ENCODE measurements around the gene PEX10.
A peak's percentile ranks its signal among the peaks of the same experiment; 100 is the strongest.

PEX10 gene

DNA sequence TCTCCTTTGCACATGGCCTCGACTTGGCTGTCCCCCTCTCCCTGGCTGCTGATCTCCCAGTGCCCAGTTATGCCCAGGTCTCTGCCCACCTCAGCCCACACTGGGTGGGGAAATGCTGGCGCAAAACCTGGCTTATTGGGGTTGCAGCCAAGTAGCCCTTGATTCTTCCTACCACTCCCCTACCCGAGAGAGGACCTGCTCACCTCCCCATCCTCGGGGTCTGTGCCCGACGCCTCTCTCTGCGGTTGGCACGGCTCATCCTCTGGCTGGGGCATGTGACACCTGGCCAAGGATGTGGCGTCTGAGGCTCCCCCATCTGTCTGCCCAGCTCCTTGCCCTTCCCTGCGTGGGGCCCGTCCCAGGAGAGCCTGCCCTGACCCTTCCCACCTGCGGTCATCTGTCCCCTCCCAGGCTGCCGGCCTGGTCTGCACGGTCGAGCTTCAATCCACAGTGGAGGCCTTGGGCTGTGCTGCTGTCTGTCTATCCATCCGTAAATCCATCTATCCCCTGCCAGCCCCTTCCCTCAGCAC, 6.5 kb upstream of the PEX10 start:
- no peak for DNase-seq

DNA sequence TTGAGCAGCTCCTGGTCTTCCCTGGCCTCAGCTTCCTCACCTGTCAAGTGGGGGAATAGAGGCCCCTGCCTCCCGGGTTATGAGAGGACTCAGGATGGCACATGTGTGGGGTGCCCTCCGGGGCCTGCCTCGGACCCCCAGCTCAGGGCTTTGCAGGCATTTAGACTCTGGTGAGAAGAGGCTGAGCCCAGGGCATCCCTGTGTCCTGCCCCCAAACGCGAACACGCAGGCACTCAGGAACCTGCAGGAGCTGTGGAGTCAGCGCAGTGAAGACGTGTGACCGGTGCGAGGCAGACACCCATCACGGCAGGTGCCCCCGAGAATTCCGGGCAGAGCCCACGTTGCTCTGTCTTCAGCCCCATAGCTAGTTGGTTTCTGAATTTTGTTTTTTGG, 5.5 kb upstream of the PEX10 start:
- DNase-seq = no peak

DNA sequence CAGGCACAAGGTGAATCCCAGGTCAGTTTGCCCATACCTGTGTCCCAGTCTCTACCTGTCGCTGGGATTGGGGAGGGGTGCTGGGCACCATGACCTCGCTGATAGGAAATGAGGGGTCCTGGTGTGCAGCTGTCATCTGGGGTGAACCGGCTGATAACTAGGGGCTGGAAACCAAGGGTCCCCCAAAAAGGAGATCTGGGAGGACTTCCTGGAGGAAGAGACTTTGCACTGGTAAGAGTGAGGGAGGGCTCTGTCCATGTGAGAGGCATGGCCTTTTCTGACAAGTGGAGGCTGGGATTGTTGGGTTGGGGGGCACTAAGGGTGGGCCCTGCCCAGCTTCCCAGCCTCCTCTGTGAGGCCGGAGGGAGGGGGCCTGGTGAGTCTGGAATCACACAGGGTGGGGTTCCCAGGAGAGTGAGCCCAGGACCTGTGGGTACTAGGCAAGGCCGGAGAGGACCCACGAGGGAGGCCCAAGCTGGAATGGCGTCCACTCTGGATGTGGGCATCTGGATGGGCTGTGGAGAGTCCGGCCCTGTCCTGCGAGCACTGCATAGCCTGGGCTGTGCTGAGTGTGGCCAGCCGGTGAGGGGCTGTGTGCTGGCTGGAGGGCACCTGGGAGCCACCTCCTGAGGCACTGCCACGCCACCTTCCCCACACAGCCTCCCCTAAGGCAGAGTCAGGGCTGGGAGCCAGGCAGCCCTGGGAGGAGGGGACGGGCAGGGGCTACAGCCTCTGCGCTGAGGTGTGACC, 4.9 kb upstream of the PEX10 start:
- no peak for DNase-seq

DNA sequence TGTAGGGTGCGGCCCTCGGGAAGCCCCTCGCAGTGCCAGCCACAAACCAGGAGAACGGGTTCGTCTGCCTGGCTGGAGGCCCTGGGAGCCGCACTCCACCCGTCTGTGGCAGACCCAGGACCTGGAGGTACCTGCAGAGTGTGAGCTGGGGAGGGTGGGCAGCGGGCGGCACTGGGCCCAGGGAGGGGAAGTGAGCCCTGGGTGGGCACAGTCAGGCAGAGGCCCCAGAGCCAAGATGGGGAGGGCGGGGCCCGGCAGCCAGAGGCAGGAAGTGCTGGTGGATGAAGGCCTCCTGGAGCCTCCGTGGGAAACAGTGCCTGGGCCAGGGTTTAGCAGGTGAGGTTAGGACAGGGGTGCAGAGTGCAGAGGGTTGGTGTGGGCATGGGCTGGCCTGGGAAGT, 4.0 kb upstream of the PEX10 start:
- DNase-seq = peak; percentile 59

DNA sequence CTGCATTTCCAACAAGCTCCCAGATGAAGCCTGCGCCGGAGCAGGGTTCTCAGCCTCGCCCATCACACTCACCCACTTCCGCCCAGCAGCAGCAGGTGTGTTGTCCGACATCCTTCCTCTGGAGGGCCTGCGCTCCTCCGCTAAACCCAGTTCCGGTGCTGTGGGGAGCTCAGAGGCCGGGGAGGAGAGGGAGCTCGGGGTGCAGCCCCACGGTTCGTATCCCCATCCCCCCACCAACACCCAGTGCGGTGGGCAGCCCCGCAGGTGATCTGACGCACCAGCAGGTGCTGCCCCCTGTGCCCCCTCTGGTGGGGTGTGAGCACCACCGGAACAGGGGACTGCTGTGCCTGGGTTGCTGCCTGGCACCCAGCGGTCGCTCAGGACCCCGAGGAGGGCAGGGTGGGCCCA, 3.4 kb upstream of the PEX10 start:
- peak; percentile 67 for DNase-seq

DNA sequence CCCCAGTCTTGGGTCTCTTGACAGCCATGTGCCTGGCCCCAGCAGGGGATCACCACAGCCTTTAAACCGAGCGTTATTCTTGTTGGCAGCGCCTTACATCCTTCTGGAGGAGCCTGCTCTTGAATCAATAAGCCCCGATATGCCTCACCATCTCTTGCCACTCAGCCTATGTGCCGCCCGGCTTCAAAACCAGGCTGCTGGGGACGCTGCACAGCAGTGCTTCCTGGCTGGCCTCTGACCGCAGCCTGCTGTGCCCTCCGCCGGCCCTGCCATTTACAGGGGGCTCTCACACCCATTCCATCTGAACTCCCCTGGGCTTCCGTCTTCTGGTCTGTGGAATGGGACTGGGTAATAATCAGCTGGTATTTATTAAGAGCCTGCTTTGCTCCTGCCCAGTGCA, 3.0 kb upstream of the PEX10 start:
- peak; percentile 60 for DNase-seq

DNA sequence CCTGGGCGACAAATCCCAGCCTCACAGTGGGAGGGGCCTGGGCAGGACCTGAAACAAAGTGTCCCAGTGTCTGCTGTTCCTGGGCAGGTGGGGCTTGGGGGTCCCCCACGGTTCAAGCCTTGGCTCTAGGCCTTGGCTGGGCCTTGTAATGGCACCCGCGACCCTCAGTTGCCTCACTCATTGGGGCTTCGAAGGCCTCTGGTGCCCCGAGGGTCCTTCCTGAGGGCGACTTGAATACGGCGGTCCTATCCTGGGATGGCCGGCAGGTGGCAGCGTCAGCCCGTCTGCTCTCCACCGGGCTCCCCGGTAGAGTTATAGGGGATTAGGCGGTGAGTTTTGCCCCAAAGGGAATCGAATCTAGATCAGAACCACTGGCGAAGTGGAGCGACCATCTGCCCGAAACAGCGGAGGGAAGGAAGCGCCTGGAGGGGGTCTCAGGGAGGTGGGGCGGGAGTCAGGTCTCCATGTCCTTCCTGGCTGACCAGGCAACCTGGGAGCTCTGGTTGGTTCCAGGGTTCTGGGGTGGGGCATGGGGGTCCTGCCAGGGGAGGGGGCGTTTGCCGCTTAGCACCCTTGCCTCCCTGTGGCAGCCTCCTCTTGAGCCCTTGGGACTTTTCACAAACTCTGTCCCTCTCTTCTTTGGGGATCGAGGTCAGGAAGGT, 2.1 kb upstream of the PEX10 start:
- peak; percentile 87 for DNase-seq

DNA sequence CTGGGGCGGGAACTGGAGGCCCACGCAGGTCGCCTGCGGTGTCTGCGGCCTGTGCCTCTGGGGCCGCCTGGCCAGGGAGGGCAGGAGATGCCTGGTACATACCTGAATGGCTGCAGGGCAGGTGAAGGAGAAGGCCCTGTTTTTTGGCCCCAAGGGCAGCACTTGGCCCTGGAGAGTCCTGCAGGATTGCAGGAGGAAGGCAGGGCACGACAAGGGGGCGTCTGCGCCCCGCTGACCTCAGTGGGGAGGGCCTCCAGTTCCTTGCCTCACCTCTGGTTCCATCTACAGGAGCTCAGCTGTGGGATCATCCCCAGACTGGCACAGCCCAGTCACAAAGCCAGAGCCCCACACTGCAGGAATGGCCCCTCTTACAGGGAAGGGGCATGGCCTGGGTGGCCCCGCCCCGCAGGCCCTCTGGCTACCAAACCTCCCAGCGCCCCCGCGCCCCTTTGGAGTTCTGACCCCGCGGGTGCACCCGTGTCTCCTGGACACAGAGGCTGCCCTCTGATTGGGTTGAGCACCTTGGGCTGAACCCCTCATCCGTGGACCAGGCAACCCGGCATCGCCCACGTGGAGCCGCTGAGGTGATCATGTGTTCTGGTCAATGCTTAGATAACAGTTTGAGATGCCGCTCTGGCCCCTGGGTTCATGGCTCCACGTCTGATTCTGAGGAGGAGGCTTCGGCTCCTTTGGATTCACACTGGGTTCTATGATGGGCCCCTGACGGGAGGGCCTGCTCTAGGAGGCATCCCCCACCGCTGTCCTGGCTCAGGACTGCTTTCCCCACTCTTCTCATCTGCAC, 1.3 kb upstream of the PEX10 start:
- DNase-seq = no peak

DNA sequence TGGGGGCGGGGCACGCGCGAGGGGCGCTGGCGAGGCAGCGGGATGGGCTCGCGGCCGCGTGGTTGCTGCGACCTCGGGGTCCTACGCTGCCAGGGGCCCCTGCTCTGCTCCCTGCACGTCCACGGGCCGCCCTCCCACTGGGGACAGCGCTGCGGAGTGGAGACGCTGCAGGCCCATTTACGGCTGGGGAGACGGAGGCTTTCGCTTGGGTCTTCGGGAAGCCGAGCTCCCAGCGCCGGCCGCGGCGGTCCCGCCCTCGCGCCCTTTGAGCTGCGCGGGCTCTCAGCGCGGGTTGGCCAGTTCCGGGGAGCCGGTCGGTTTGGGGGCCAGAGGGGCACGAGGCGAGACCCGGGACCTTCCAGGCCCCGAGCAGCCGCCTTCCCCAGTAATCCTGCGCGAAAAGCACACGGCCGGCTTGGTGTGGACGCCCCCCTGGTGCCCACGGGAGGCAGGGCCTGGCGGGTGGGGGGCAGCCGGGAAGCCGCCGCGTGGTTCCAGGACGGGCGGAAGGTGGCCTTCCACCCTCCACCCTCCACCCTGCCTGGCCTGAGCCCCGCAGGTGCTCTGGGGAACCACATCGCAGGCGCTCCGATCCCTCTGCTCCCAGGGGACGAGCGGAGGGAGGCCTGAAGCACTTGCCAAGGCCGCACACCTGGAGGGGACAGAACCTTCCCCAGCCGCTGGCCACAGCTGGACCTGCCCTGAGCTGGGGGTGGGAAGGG, 570 bp upstream of the PEX10 start:
- no peak for DNase-seq

DNA sequence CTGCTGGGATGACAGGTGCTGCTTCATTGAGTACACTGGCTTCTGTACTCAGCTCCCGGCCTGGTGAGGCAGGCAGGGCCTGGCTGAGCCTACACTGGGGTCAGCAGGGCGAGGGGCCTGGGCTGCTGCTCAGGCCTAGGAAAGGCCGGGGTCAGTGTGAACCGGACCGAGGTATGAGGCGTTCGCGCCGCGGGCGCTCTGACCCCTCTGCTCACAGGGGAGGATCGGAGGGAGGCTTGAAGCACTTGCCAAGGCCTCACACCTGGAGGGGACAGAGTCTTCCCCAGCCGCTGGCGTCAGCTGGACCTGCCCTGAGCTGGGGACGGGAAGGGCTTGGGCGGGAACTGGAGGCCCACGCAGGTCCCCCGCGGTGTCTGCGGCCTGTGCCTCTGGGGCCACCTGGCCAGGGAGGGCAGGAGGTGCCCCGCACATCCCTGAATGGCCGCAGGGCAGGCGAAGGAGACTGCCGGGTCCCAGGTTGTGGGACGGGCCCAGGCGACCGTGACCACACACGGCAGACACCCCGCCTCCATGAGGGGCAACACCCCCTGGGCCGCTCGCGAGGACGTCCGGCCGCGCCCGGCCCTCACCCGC, 466 bp downstream of the PEX10 start:
- DNase-seq = no peak

DNA sequence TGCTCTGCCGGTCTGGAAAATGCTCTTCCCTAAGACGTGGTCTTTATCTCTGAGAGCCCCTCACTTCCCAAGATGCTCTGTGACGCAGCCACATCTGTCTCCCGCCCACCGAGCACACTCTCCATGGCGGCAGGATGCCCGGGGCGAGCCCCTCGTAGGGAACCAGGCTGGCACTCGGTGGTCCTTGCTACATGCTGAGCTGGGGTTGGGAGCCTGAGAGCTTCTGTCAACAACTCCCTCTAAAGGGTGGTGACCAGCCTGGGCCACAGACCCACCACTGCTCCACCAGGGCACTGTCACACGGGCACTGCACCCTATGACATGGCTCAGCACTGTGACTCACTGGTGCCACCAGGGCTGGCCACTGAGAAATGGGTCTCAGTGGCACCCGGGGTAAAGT, 2.6 kb downstream of the PEX10 start:
- no peak for DNase-seq

DNA sequence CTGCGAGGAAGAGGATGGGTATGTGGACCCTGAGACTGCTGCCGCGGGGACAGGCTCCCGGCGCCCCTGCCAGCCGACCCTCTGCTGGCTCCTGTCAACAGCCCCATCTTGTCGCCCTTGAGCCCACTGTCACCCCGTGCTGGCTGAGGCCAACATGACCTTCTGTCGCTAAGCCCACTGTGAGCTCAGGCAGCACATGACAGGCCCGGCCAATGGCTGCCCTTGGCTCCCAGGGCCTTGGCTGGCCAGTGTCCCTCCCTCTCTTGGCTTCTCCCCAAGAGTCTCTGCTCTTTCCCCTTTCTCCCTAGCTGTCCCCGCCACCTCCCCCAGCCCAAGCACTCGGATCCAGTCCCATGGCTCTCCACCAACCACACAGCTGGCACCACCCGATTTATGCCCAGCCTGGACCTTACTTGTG, 3.5 kb downstream of the PEX10 start:
- DNase-seq = no peak

DNA sequence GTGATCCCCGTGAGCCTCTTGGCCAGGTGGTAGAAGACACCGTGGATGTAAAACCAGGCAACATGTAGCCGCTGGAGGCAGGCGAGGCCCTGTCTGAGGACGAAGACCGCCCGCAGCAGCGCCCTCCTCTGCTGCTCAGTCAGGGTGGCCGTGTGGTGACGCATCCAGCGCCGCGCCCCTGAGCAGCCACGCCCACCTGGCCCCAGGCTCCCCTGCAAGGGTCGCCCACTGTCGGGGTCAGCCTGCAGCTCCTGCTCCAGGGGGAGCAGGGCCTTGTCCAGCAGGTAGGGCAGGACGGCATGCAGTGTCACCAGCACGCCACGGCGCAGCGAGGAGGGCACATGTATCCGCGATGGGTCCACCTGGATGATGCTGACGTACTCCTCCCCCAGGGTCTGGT, 3.9 kb downstream of the PEX10 start:
- DNase-seq = no peak

DNA sequence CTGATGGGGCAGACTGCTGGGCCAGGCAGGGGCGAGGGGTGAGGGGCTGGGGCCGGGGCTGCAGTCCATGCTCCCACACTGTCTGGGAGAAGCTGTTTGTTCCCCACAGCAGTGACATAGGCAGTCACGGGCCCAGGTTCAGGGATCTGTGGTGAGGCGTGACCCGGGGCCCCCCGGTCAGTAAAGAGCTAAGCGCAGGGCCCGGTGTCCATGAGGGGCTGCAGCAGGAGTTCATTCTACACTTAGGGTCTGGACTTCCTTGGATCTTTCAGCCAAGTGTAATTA, 4.4 kb downstream of the PEX10 start:
- no peak for DNase-seq

DNA sequence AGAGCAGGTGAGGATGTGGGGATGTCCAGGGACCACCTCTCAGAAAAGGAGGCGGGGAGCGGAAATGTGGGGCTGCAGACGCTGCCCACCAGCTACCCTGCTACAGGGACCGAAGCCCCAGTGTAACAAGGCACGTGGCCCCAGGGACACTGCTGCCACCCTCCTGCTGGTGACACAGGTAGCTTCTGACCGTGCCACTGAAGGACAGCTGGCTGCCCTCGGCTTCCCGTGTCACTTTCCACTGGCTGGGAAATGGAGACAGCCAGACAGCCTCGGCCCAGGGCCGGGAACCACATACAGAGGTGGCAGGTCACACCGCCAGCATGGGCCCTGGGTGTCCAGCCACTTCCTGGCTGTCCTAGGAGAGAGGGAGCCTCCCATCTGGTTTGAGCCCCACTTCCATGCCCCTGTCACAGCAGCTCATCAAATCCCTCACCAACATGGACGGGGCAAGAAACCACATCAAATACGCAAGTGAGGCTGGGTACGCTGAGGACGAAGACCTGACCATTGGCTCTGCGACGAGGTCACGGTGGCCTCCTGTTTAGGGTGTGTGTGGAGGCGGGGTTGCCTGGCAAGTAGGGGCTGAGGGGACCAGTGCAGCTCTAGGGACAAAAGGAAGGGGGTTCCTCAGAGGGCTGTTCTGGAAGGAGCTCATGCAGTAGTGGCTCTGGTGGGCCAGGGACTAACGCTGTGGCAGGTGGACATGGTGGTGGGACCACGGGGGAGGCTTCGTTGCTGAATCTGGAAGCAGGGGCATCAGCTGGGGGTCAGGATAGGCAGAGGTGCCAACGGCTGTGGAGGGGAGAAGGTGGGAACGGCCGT, 5.0 kb downstream of the PEX10 start:
- DNase-seq = no peak

DNA sequence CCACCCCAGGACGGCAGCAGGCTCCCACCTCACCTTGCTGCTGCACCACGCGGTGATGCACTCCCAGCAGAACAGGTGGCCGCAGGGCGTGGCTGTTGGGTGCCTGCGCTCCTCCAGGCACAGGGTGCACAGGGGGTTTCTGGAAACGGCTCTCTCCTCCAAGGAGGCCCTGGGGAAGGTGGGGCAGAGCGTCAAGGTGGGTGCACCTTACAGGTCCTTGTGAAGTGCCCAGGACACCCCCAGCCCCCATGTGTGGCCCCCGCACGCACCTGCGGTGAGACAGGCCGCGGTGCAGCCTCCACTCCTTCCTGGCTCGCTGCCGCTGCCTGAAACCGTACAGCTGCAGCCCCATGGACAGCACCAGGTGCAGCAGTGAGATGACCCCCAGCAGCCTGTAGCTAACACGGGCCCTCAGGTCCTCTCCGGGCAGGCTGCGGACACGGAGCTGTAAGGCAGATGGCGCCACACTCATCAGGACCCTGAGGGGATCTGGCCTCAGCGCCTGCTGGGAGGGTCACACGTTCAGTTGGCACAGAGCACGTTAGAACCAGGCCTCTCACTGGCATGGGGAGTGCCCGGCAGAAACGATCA, 5.8 kb downstream of the PEX10 start:
- DNase-seq = no peak

DNA sequence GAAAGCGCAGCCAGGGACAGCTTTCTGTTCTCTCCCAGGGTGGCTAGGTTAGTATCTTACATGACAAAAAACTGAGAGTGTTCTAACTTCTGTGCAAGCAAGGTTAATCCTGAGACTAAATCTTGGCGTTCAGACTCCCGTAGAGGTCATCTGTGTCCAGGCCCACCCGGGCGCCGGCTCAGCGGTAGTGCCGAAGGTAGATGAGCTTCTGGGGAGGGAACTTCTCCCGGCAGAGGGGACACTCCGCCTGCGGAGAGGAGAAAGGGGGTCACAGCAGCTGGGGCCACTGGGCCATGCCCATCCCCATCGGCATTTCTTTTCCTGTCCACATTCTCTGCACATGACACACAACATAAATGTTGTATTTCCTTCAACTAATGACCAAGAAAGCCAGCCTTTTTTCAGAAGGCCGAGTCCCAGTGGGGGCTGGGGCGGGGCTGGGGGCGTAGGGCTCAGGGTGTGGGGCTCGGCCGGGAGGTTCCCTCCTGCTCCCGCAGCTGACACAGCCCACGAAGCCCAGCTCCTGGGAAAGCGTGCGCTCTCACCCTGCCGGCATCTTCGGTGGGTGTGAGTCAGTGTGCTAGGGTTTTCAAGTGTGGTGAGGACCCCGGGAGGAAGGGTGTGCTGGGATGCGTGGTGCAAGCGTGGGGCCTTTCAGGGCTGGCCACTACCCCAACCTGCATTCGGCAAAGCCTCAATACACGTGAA, 6.6 kb downstream of the PEX10 start:
- no peak for DNase-seq

DNA sequence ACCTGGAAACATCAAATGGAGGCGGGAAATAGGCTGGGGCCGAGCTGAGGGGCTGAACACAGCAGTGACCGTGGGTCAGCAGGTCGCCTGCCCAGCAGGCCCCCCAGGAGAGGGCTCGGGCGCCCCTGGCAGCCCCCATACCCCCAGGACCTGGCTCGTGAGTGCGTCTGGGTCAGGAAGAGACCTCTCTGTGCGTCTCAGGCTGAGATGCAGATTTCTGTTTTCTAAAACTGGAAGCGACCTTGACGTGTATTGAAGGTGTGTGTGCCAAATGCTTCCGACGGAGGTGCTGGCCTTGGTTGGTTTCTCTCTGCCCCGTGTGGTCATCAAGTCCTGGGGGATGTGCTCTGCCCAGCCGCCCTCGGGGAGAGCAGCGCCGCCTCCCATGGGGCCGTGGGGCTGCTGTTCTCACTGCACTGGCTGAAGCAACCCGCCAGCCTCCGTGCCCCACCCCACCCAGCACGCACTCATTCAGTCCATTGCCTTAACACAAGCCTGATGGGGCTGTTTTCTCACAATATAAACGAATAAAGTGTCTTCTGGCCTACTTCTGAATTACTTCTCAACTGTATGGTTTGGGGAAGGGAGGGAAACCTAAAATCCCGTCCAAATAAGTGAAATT, 7.4 kb downstream of the PEX10 start:
- no peak for DNase-seq

DNA sequence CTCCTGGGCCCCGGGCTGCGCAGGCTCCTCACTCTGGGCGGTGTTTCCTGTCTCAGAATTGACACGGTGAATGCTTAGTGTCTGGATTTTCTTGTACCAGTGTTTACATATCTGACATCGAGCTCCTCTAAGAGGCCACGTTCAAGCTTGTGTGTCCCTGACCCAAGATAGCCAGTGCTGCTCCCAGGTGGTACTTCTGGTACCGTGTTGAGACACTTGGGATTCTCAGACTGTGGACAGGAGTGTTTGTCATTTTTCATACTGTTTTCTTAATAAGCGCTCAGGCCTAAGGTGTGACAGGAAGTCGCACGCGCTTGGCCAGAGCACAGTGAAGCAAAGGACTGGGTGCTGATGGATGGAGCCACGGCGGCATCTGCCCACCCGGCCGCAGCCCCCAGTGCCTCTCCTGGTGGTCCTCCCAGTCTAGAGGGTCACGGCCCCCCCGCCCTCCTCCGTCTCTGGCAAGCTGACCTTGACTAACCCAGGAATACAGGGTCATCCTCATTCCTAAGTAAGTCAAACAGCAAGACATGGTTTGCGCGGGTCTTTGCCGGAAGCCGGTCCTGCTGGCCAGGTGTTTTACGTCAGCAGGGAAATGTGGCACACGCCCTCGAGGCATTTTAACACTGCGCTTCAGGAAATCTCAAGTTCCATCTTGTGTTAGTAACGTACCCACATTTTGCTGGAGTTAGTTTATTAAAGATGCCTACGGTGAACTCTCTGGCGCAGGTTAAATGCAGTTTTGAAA, 8.0 kb downstream of the PEX10 start:
- DNase-seq = no peak

DNA sequence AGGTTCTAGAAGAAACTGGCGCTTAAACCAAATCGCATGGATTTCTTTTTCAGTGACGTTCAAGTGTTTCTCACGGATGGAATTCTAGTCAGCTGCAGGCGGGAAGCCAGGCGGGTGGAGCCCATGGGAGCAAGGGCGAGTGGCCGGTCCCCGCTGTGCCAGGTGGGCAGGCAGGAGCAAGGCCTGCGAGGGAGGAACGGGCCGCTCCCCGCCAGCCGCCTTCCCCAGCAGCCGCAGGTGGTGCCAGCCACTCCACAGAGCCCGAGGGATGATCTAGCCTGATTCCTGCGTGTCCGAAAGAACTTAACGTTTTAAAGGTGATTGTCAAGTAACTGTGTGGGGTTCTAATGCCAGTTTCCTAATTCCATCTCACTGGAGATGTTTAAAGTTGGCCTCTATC, 9.1 kb downstream of the PEX10 start:
- DNase-seq = no peak
